ENCODE measurements around the gene NAT10.

The NAT10 gene

GRCh38 chr11:34150494-34151151 lies 45.2 kb downstream of the NAT10 start:
- DNase-seq = no peak

- DNase-seq = no peak
These were observed 45.7 kb downstream of the NAT10 start for GRCh38 chr11:34151166-34151565.

GRCh38 chr11:34151916-34152845 lies 46.8 kb downstream of the NAT10 start:
- DNase-seq = no peak

GRCh38 chr11:34154059-34154875 lies 48.8 kb downstream of the NAT10 start:
- DNase-seq = no peak

GRCh38 chr11:34155057-34155756 lies 49.8 kb downstream of the NAT10 start:
- no peak for DNase-seq

- no peak for DNase-seq
These were observed 50.3 kb downstream of the NAT10 start for GRCh38 chr11:34155757-34156062.

GRCh38 chr11:34157163-34157562 lies 51.7 kb downstream of the NAT10 start:
- no peak for DNase-seq

- no peak for DNase-seq
These were observed 53.2 kb downstream of the NAT10 start for GRCh38 chr11:34158661-34159060.

- DNase-seq = no peak
These were observed 54.8 kb downstream of the NAT10 start for GRCh38 chr11:34160049-34160721.

GRCh38 chr11:34160791-34161190 lies 55.4 kb downstream of the NAT10 start:
- DNase-seq = no peak

GRCh38 chr11:34161361-34161760 lies 55.9 kb downstream of the NAT10 start:
- no peak for DNase-seq

GRCh38 chr11:34161812-34162492 lies 56.5 kb downstream of the NAT10 start:
- DNase-seq = no peak

GRCh38 chr11:34162493-34162820 lies 57.0 kb downstream of the NAT10 start:
- no peak for DNase-seq

- DNase-seq = no peak
These were observed 57.4 kb downstream of the NAT10 start for GRCh38 chr11:34162856-34163255.

GRCh38 chr11:34165121-34165520 lies 59.7 kb downstream of the NAT10 start:
- DNase-seq = no peak

- no peak for DNase-seq
These were observed 60.5 kb downstream of the NAT10 start for GRCh38 chr11:34165786-34166555.

- no peak for DNase-seq
These were observed 61.6 kb downstream of the NAT10 start for GRCh38 chr11:34166806-34167740.

- DNase-seq = no peak
These were observed 62.5 kb downstream of the NAT10 start for GRCh38 chr11:34167961-34168360.

GRCh38 chr11:34168642-34169420 lies 63.4 kb downstream of the NAT10 start:
- DNase-seq = no peak

All from NCI-H1048 (cell line).